ENCODE measurements around the gene INO80D.
"Not testable (repeated sequence)": the region's sequence is repeated elsewhere in the genome, so short reads cannot be mapped to it uniquely, and the experiment has no call there.

Gene INO80D

GRCh38 chr2:206085742-206086445 lies at the start of gene INO80D:
Gene INO80D, minus strand, starts transcription at chr2:206086174. Its CDS starts 23,158 bp downstream, at chr2:206063016.
- DNase-seq (ENCODE audit: low spot score) = peak; percentile 89

GRCh38 chr2:206127656-206128055 lies 41.7 kb upstream of the INO80D start:
- peak; percentile 17 for DNase-seq (ENCODE audit: low spot score)

- DNase-seq (ENCODE audit: low spot score) = no peak
Measured at GRCh38 chr2:206125901-206126300, 39.9 kb upstream of the INO80D start.

- DNase-seq (ENCODE audit: low spot score) = not testable (repeated sequence)
Measured at GRCh38 chr2:206122569-206122968, 36.6 kb upstream of the INO80D start.

- no peak for DNase-seq (ENCODE audit: low spot score)
Measured at GRCh38 chr2:206116278-206116677, 30.3 kb upstream of the INO80D start.

- no peak for DNase-seq (ENCODE audit: low spot score)
Measured at GRCh38 chr2:206115026-206115578, 29.1 kb upstream of the INO80D start.

- no peak for DNase-seq (ENCODE audit: low spot score)
Measured at GRCh38 chr2:206112846-206113547, 27.0 kb upstream of the INO80D start.

- DNase-seq (ENCODE audit: low spot score) = no peak
Measured at GRCh38 chr2:206112108-206112507, 26.1 kb upstream of the INO80D start.

GRCh38 chr2:206108713-206109112 lies 22.7 kb upstream of the INO80D start:
- DNase-seq (ENCODE audit: low spot score) = no peak

GRCh38 chr2:206105541-206105940 lies 19.6 kb upstream of the INO80D start:
- DNase-seq (ENCODE audit: low spot score) = peak; percentile 73

GRCh38 chr2:206105038-206105437 lies 19.1 kb upstream of the INO80D start:
- no peak for DNase-seq (ENCODE audit: low spot score)

- not testable (repeated sequence) for DNase-seq (ENCODE audit: low spot score)
Measured at GRCh38 chr2:206098872-206099271, 12.9 kb upstream of the INO80D start.

GRCh38 chr2:206098471-206098870 lies 12.5 kb upstream of the INO80D start:
- no peak for DNase-seq (ENCODE audit: low spot score)

GRCh38 chr2:206096876-206097275 lies 10.9 kb upstream of the INO80D start:
- no peak for DNase-seq (ENCODE audit: low spot score)

GRCh38 chr2:206095536-206096332 lies 9.8 kb upstream of the INO80D start:
- DNase-seq (ENCODE audit: low spot score) = no peak

- DNase-seq (ENCODE audit: low spot score) = no peak
Measured at GRCh38 chr2:206092297-206092696, 6.3 kb upstream of the INO80D start.

GRCh38 chr2:206088248-206088647 lies 2.3 kb upstream of the INO80D start:
- no peak for DNase-seq (ENCODE audit: low spot score)

GRCh38 chr2:206086716-206087350 lies 859 bp upstream of the INO80D start:
- DNase-seq (ENCODE audit: low spot score) = peak; percentile 18

- peak; percentile 40 for DNase-seq (ENCODE audit: low spot score)
Measured at GRCh38 chr2:206084870-206085741, 868 bp downstream of the INO80D start.

- DNase-seq (ENCODE audit: low spot score) = peak; percentile 86
Measured at GRCh38 chr2:206084439-206084869, 1.5 kb downstream of the INO80D start.

All from kidney tubule cell (primary cell).